ENCODE measurements around the gene FAM120A.

DNA sequence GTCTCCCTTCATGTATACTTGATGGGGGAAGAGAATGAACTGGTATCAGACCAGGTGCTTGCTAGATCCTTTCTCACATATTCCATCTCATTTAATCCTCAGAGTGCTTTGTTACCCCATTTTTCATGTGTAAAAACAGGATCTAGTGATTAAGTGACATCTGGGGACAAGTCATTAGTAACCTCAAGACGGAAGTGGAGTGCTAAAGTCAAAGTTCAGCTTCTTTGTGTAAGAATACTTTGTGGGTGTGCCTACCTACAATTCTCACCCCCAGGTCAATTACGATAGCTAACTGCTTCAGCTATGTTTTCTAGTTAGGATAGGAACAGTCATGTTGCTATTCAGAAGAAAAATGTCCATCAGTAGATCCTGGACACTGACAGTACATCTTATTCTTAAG, 5.0 kb downstream of the FAM120A start:
- TF ChIP-seq, protein P1, sequence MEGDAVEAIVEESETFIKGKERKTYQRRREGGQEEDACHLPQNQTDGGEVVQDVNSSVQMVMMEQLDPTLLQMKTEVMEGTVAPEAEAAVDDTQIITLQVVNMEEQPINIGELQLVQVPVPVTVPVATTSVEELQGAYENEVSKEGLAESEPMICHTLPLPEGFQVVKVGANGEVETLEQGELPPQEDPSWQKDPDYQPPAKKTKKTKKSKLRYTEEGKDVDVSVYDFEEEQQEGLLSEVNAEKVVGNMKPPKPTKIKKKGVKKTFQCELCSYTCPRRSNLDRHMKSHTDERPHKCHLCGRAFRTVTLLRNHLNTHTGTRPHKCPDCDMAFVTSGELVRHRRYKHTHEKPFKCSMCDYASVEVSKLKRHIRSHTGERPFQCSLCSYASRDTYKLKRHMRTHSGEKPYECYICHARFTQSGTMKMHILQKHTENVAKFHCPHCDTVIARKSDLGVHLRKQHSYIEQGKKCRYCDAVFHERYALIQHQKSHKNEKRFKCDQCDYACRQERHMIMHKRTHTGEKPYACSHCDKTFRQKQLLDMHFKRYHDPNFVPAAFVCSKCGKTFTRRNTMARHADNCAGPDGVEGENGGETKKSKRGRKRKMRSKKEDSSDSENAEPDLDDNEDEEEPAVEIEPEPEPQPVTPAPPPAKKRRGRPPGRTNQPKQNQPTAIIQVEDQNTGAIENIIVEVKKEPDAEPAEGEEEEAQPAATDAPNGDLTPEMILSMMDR (IDR thresholded peaks at IDR 0.05), result no peak
- TF ChIP-seq POLR2A (IDR thresholded peaks at IDR 0.05) (no peak), EP300 (IDR thresholded peaks at IDR 0.05) (no peak)
